NCI-H1436 (cell line): ENCODE data around the gene BCS1L.

ENCODE experiments used
- DNase-seq: peaks from one replicate; lab custom pipeline; 2025; lab: John Stamatoyannopoulos, UW

The BCS1L gene

GRCh38 chr2:218659258-218659987 lies at the start of gene BCS1L, which contains the start of gene ZNF142:
TSS of gene BCS1L (plus strand) at chr2:218659683. CDS start at chr2:218660988, 1,305 bp downstream.
TSS of gene ZNF142 (minus strand) at chr2:218659623. CDS start at chr2:218656429, 3,194 bp downstream.
- peak; percentile 87 for DNase-seq

- DNase-seq = no peak
Observed at GRCh38 chr2:218615868-218616315, 43.6 kb upstream of the BCS1L start.

GRCh38 chr2:218618102-218618860 lies 41.2 kb upstream of the BCS1L start:
- no peak for DNase-seq

GRCh38 chr2:218621007-218621406 lies 38.5 kb upstream of the BCS1L start:
- DNase-seq = no peak

GRCh38 chr2:218622606-218623365 lies 36.7 kb upstream of the BCS1L start:
- DNase-seq = no peak

- DNase-seq = no peak
Observed at GRCh38 chr2:218623366-218623705, 36.1 kb upstream of the BCS1L start.

- DNase-seq = no peak
Observed at GRCh38 chr2:218626369-218626768, 33.1 kb upstream of the BCS1L start.

- no peak for DNase-seq
Observed at GRCh38 chr2:218627939-218628338, 31.5 kb upstream of the BCS1L start.

GRCh38 chr2:218631837-218632236 lies 27.6 kb upstream of the BCS1L start:
- no peak for DNase-seq

GRCh38 chr2:218635719-218636118 lies 23.8 kb upstream of the BCS1L start:
- DNase-seq = no peak

GRCh38 chr2:218638372-218638771 lies 21.1 kb upstream of the BCS1L start:
- no peak for DNase-seq

- DNase-seq = no peak
Observed at GRCh38 chr2:218642121-218642656, 17.3 kb upstream of the BCS1L start.

- no peak for DNase-seq
Observed at GRCh38 chr2:218642786-218643185, 16.7 kb upstream of the BCS1L start.

GRCh38 chr2:218643751-218644310 lies 15.7 kb upstream of the BCS1L start:
- DNase-seq = no peak

GRCh38 chr2:218644721-218645120 lies 14.8 kb upstream of the BCS1L start:
- no peak for DNase-seq

GRCh38 chr2:218645126-218645525 lies 14.4 kb upstream of the BCS1L start:
- no peak for DNase-seq

- peak; percentile 22 for DNase-seq
Observed at GRCh38 chr2:218648088-218648786, 11.2 kb upstream of the BCS1L start.

GRCh38 chr2:218648787-218649100 lies 10.7 kb upstream of the BCS1L start:
- DNase-seq = no peak

GRCh38 chr2:218655751-218656150 lies 3.7 kb upstream of the BCS1L start:
- DNase-seq = no peak

GRCh38 chr2:218658671-218659257 lies 719 bp upstream of the BCS1L start:
- DNase-seq = peak; percentile 30

- no peak for DNase-seq
Observed at GRCh38 chr2:218659988-218660358, 490 bp downstream of the BCS1L start.
